Stimulated activated CD8-positive, alpha-beta memory T cell treated with anti-CD3 and anti-CD28 coated beads, Interleukin-12 subunit alpha, Interleukin-12 subunit beta, amount 100 ng/mL, for 4 hours (primary cell): Measurements from ENCODE around the gene SH3RF3.

Experiments
- DNase-seq: peaks from one replicate; pipeline ENCODE4 v3.0.0-alpha.2; 2020; ENCODE audit warnings: low read depth

SH3RF3 gene

DNA sequence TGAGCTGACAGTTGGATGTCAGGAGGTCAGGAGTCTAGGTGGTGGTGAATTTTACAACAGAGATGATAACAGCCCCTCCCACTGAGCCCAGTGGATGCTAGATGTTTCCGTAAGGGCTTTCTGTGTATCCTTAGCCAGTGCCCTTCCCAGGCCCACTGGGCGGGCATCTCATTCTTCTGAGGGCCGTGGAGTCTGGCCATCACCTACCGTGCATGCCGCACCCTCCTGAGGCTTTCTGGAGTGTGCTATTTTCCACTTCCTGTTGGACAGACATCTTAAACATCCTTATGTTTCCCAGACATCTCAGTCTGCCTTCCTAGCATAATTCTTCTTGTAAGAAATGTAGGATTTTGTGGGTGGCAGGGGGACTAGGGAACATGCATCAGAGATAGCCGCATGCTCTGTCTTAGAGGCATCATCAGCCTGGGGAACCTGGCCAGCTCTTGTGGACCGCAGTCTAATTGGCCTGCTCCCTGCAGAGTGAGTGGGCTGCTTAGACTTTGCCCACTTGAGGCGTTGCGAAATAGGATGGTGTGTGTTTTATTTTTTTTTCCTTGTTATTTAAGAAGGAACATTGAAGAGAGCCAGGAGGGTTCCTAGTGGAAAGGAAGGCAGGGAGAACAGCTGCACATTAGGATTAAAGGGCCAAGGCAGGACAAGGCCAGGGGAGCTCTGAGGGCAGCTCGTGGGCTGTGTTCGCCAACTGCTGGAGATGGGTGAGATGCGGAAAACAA is 135.8 kb downstream of the SH3RF3 start:
- DNase-seq, result no peak

DNA sequence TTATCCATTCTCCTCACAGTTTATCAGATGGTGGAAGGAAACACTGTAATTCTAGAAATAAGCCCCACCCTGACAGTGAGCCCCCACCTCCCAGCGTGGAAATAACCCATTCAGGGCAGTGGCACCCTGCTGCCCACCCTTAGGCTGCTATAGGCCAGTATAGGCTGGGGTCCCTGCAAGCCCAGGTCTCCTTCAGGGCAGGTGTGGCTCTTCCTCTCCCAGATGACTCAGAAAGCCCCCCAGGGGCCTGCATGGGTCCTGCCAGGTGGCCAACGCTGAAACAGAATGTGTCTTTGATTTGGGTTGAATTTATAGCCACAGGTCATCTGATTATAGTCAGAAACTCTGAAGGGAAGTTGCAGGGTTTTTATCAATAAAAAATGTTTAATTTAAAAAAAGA is 136.4 kb downstream of the SH3RF3 start:
- no peak for DNase-seq

DNA sequence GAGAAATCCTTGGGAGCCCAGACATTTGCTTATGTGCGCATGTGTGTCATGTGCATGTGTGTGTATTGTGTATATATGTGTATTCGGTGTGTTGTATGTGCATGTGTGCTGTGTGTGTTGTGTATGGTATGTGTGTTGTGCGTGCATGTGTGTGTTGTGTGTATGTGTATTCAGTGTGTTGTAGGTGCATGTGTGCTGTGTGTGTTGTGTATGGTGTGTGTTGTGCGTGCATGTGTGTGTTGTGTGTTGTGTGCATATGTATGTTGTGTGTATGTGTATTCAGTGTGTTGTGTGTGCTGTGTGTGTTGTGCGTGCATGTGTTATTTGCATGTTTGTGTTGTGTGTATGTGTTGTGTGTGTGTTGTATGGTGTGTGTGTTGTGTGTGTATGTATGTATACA is 136.9 kb downstream of the SH3RF3 start:
- DNase-seq, result no peak

DNA sequence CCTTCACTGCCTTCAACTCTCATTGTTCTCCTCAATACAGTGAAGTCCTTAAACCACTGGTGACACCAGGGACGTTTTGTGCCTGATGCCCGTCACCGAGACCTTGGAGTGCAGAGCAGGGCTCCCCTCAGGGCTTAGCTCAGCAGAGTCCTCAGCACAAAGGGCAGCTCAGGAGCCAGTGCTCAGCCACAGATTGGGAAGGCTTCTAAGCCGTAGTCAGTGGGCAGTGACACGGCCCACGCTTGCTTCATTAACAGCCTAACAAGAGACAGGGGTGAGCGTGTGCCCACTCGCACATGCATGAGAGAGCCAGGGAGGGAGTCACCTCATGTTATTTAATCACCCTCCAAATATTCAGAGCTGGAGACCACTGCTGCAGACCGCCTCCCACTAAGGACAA is 137.5 kb downstream of the SH3RF3 start:
- no peak for DNase-seq

- no peak for DNase-seq
Observed at GRCh38 chr2:109266998-109267854, 138.2 kb downstream of the SH3RF3 start.

- DNase-seq, result no peak
Observed at GRCh38 chr2:109268916-109269315, 139.9 kb downstream of the SH3RF3 start.

DNA sequence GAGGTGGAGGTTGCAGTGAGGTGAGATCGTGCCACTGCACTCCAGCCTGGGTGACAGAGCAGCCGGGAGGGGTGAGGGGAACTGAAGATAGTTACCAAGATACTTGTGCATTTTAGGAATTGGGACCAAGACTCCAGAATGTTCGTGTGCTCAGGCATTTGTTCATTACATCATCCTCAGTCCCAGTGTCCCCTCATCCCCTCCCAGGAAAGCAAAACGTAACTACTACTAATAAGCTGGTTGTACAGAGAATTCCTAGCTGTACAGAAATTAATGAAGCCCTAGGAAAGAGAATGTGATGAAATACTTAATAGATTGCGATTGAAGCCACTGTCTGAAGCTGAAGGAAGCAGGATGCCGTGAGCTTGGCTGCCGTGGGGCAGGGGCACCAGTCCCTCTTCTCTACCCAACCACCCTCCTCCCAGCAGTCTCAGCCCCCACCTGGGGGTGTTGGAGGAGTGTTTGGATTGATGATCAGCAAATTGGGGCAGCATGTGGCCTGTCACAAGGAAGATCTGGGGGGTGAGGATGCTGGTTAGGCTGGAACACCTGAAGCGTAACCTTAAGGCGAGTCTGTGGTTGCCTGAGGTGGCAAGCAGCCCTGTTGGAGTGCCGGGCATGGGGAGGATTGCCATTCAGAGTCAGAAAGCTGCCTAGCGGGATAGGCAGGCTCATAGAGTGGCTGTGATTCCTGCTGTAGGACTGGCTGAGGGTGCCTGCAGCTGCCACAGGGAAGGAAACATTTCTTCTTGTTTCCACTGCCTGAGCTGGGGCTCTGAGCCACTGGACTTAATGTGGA is 140.9 kb downstream of the SH3RF3 start:
- no peak for DNase-seq

DNA sequence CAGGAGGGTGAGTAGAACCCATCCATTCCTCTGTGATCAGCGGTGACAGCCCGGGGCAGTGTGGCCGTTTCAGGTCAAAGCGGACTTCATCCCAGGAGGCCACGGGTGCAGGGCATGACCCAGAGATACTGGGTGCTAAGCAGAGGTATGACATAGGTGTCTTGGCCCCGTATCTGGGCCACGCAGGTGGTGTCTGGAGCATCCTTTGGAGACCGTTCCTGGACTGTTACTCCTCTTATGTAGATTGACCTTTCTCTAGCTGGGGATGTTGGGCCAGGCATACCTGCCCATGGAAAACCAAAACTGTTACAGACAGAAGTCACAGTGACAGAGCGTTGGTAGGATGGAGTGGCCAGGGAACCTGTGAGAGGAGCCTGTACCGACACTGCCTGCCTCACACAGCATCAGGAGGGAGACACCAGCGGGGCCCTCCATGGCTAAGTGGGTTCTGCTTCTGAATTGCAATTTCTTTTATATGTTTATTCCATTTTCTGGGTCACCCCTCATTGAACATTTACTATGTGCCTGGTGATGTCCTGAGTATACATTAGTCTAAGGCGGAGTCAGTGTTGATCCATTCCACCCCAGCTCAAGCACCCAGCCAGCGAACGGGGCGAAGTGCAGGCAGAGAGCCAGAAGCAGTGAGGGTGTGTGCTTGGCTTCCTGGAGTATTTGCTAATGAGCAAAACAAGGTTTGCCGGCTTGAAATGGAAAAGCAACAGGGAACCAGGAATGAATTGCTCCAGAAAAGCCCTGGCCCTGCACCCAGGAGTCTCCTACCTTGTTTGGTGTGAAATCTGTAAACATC is 141.7 kb downstream of the SH3RF3 start:
- DNase-seq, result no peak

DNA sequence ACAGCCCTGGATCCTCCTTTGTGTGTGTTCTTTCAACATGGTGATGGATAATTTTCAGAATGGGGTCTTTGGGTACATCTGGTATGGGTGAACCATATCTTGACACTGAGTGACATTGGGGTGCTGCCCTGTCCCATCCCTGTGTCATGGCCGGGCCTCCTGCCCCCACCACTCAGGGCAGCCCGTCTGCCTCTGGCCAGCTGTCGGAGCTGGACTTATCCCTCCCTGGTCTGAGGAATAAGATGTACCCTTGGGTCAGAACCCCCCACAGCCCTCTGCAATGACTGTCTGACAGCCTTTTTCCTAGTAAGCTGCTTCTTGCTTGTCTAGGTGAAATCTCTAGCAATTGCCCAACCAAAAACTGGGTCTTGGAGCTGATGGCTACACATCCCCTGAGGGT is 142.9 kb downstream of the SH3RF3 start:
- no peak for DNase-seq

- no peak for DNase-seq
Observed at GRCh38 chr2:109272461-109272860, 143.5 kb downstream of the SH3RF3 start.

- DNase-seq, result no peak
Observed at GRCh38 chr2:109275120-109276012, 146.4 kb downstream of the SH3RF3 start.

- no peak for DNase-seq
Observed at GRCh38 chr2:109277406-109277805, 148.4 kb downstream of the SH3RF3 start.

- no peak for DNase-seq
Observed at GRCh38 chr2:109279243-109279860, 150.3 kb downstream of the SH3RF3 start.

DNA sequence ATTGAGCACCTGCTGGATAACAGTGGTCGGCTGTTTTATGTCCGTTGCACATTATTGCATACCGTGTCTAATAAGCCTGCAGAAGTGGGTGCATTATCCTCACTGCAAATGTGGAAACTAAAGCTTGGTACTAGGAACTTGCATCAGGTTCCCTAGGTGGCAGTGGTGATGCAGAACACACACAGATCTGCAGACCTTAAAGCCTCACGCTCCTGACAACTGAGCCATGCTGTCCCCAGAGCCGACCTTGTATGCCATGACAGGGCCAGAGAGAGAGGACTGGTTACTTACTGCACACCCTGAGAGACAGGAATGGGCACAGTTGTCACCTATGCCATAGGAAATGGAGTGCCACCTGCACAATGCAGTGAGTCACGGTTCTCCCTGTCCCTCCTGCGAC is 151.8 kb downstream of the SH3RF3 start:
- no peak for DNase-seq

- DNase-seq, result no peak
Observed at GRCh38 chr2:109282360-109282759, 153.4 kb downstream of the SH3RF3 start.

DNA sequence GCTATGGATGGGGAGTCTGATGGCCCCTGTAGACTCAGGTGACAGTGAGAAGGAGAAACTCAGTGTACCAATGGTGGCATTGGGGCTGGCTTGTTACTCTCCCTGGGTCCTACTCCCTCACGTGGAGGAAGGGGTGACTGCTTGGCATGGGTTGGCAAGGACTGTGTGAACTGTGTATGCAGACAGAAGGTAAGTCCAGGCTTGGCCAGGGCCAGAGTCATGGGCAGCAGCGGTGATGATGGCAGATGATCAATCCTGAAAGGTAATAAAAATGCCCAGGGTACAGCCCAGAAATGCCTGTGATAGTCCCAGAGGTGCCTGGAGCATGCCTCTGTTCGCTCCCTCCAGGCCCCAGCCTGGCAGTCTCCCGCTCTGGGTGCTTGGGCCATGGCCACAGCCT is 153.9 kb downstream of the SH3RF3 start:
- no peak for DNase-seq

DNA sequence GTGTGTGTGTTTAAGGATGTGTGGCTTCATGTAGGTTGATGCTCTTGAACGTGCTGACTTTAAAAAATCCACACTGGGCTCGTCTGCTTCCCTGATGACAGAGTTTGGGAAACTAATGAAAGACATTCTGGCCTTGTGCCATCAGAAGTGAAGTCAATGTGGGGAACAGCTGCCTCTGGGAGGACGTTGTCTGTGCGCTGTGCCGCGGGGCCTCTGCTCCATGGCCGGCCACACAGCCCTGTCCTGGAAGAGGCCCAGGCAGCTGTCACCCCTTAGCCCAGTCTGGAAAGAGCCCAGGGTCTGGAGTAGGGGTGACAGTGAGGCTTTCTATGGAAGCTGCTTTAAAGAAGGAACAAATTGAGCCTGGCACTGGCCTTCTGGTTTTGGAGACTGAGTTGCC is 155.8 kb downstream of the SH3RF3 start:
- DNase-seq, result no peak

DNA sequence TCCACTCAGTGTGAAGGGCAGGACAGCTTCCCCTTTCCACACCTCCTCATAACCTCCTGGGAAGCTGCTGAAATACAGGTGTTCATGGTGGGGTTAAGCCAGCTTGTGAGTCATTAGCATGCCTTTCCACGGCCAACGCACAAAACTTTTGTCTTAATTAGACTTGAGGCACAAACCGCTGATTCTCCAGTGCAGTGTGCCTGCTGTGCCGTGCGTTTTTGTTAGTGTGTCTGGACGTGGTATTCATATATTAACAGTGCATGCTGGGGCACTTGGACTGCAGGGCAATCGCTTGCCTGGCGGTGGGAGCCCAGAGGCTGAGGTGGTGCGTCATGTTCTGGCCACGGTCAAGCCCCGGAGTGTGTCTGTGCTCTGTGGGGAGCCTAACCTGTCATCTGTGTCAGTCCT is 156.2 kb downstream of the SH3RF3 start:
- DNase-seq, result no peak

- no peak for DNase-seq
Observed at GRCh38 chr2:109287413-109287812, 158.4 kb downstream of the SH3RF3 start.

DNA sequence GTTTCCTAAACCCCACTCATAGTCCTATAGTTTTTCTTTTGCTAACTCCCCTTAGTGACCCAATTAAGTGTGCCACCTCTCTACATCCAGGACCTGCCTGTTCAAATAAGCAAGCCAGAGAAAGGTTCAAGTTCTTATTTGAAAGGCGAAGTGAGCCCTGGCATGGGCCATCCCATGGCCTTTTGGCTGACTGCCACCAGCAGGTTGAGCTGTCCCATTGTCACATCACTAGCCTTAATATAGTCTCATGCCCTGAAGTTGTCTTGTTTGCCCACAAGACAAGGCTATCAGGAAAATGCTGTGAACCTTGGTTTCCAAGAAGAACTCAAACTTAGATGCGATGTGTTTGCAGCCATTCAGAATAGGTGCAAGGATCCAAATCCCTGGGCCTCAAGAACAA is 158.8 kb downstream of the SH3RF3 start:
- no peak for DNase-seq
